Measurements from ENCODE around the gene PDK2.

Gene PDK2

DNA sequence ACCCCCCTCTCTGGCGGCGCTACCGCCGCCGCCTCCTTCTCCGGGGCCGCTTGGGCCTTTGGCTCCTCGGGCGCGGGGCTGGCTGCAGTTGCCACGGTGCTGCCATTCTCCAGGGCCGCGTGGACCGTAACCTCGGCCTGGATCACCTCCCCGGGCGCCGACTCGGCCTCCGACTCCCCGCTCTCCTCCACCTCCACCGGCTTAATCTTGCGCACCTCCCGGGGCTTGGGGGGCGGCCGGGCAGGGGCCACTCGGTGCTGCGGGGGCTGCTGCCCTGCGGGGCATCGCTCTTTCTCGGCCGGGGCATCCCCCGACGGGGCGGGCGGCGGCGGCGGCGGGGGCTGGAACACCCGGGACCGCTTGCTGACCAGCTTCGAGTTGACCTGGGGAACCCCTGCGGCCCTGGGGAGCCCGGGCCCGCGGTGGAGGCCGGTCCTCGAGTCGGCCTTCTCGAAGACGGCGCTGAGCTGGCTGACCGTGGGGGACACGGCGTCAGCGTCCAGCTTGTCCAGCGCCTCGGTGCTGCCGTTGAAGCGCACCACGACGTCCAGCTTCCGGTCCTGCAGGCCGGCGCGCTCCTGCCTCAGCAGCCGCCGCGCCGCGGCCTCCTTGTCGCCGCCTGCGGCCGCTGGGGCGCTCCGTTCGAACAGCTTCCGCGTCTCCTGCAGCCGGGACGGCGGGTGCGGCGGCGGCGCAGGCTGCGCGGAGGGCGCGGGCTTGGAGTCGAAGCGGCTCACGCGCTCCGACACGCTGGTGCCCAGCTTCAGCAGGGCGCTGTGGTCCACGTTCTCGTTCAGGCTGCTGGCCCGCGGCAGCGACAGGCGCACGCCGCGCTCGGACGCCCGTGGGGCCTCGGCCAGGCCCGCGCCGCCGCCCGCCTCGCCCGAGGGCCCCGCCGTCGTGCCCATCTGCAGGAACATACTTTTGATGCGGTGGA is 54.5 kb downstream of the PDK2 start:
- peak in 1 of 2 donors; percentile 37 for DNase-seq (ENCODE audit: low read depth in 2 of 2)

GRCh38 chr17:50150354-50151040 is 55.3 kb downstream of the PDK2 start, which contains the start of gene PPP1R9B:
Gene PPP1R9B (minus strand): TSS chr17:50150677. CDS start chr17:50150513, 164 bp downstream.
- no peak for DNase-seq (ENCODE audit: low read depth in 2 of 2)

- DNase-seq (ENCODE audit: low read depth in 2 of 2), result peak; percentile 69 to 76
Observed at GRCh38 chr17:50151041-50151936, 56.1 kb downstream of the PDK2 start.

- DNase-seq (ENCODE audit: low read depth in 2 of 2), result no peak
Observed at GRCh38 chr17:50151937-50152547, 56.9 kb downstream of the PDK2 start.

DNA sequence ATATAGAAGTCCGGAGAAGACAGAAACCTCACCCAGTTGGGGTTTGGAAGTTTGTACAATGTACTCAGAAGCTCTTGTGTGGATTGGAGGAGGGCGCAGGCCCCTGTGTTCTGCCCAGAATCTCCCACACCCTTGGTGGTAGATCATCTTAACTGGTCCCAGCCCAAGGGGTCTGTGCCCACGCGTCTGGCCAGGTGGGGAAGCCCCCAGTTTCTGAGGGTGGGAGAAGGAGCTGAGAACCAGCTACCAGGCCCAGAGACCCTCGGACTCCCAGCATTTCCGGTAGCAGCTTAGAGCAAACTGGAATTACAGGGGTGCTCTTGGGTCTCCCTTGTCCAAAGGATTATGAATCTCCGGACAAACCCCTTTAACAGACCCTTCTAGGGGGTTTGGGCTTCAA is 57.6 kb downstream of the PDK2 start:
- no peak for DNase-seq (ENCODE audit: low read depth in 2 of 2)

- DNase-seq (ENCODE audit: low read depth in 2 of 2), result no peak
Observed at GRCh38 chr17:50153650-50154575, 58.8 kb downstream of the PDK2 start.

DNA sequence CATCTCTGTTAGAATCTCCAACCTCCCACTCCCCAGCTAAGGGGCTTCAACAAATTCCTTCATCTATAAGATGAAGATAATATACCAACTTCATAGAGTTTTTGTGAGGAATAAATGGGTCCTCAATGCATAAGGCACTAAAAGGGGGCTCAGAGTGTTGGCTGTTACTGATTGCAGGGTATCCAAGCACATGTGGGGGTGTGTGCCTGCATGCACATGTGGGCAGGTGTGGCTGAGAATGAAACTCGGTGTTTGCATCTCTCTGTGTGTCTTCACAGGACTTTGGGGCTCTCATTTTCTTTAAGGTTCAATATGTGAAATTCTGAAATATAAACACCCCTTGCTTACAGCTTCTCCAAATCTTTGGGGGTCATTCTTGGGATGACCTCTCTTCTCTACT is 59.5 kb downstream of the PDK2 start:
- DNase-seq (ENCODE audit: low read depth in 2 of 2), result no peak

- no peak for DNase-seq (ENCODE audit: low read depth in 2 of 2)
Observed at GRCh38 chr17:50155115-50155819, 60.1 kb downstream of the PDK2 start.

DNA sequence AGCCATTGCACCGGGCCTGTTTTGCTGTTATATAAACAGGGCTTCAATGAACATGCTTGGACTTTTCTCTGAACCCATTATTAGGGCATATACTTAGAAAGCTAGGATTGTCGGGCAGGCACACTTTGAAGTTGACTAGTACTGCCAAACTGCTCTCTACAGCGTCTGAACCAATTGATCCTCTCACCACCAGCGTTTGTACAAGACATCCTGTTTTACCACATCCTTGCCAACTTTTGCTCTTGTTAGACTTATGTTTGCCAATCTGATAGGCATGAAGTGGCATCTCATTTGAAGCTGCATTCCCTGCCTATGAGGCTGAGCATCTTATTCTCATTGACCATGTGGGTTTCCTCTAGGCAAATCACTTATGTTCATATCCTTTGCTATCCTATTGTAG is 62.7 kb downstream of the PDK2 start:
- DNase-seq (ENCODE audit: low read depth in 2 of 2), result no peak

GRCh38 chr17:50161023-50161910 is 66.1 kb downstream of the PDK2 start:
- DNase-seq (ENCODE audit: low read depth in 2 of 2), result peak; percentile 90 to 91

All from stimulated activated CD8-positive, alpha-beta memory T cell treated with anti-CD3 and anti-CD28 coated beads, Interleukin-15, amount 100 ng/mL, for 4 hours (primary cell).